K562 (cell line): Measurements from ENCODE around the gene CD68. TPM values are rescaled to one million over a fixed set of nuclear protein-coding genes. Genes with fewer than 3 reads are reported as not detected.

Source experiments
- BACH1 ChIP-seq: fragments of 200-800 bp; sonication (Bioruptor generic); IDR thresholded peaks from 2 replicates; pipeline ENCODE4 v1.6.1; 2016; ENCODE audit warnings: missing genetic modification characterization, missing compliant biosample characterization
- DPF2 ChIP-seq: fragments of 450-650 bp; IDR thresholded peaks from 2 replicates; pipeline ENCODE4 v1.6.1; 2016
- KLF10 ChIP-seq: fragments of 250-450 bp; sonication (Bioruptor Pico); IDR thresholded peaks from 2 replicates; pipeline ENCODE4 v1.6.1; 2021; ENCODE audit warnings: matching md5 sums
- REST ChIP-seq, 2 experiments: fragments of 450-650 bp; formaldehyde crosslinking in 1 of 2; IDR thresholded peaks; 2 replicates each; pipeline versions ENCODE4 v1.4.0 to v1.6.1; 2014 to 2020; ENCODE audit warnings: mild to moderate bottlenecking in 2 of 2, borderline replicate concordance in 1 of 2, low read depth in 1 of 2
- ZNF280A ChIP-seq: fragments of 450-650 bp; IDR thresholded peaks from 2 replicates; pipeline ENCODE4 v1.6.1; 2018; ENCODE audit warnings: mild to moderate bottlenecking, low read depth; ENCODE audit not compliant: partially characterized antibody
- polyA plus RNA-seq, 8 experiments: library from polyadenylated mRNA; depleted of rRNA in 4 of 8; stranded (reverse) in 5 of 8; unstranded in 3 of 8; fragments of >200 nt; fragmentation: Nextera tagmentation in 2 of 8; fragmentation: Illumina TruSeq in 1 of 8; extraction: Ambion mirVana in 2 of 8; extraction: Trizol in 1 of 8; gene quantifications; 2 replicates each; pipeline versions ENCODE4 v1.2.1 to v1.2.3, GENCODE V29; 2011 to 2014; ENCODE audit warnings: inconsistent platforms in 1 of 8, missing spikeins in 1 of 8
- total RNA-seq, 7 experiments: library from RNA; depleted of rRNA in 6 of 7; stranded (reverse); fragments of >200 nt in 6 of 7; fragmentation: Illumina TruSeq in 2 of 7; extraction: Trizol in 2 of 7; gene quantifications; 2 replicates each; pipeline versions ENCODE4 v1.2.1 to v1.2.3, GENCODE V29; 2011 to 2021; ENCODE audit warnings: low replicate concordance in 1 of 7
- TF ChIP-seq, protein P1 (sequence below): fragments of 250-450 bp; sonication (Bioruptor Pico); IDR thresholded peaks from 2 replicates; pipeline ENCODE4 v1.5.0; 2021

CD68 gene
- total and polyA plus RNA-seq, 9 of the 15 experiments (the other 6 are each of a cell fraction or from before 2014, with no cell fraction given), result 28.2 to 89.8 (median 37.7) TPM

- TF ChIP-seq REST (IDR thresholded peaks at IDR 0.05; ENCODE audit: borderline replicate concordance), result no peak
- no peak for TF ChIP-seq REST (CRISPR knock-in tag; IDR thresholded peaks at IDR 0.05; ENCODE audit: low read depth)
- peak; percentile 74 for TF ChIP-seq DPF2
- TF ChIP-seq KLF10 (CRISPR knock-in tag), result no peak
- TF ChIP-seq, protein P1, sequence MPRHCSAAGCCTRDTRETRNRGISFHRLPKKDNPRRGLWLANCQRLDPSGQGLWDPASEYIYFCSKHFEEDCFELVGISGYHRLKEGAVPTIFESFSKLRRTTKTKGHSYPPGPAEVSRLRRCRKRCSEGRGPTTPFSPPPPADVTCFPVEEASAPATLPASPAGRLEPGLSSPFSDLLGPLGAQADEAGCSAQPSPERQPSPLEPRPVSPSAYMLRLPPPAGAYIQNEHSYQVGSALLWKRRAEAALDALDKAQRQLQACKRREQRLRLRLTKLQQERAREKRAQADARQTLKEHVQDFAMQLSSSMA (CRISPR knock-in tag), result no peak
- TF ChIP-seq BACH1 (tag), result no peak
- TF ChIP-seq ZNF280A, result no peak
These were observed 1.5 kb downstream of the CD68 start (continued) for GRCh38 chr17:7580604-7581575.
